Midbrain (tissue), 1 donor: Measurements from ENCODE around the gene SPINK5.

Source experiments
- DNase-seq: peaks from one replicate; lab custom pipeline; 2025; lab: John Stamatoyannopoulos, UW

Gene SPINK5

GRCh38 chr5:148186248-148187003, 122.6 kb downstream of the SPINK5 start:
- no peak for DNase-seq
